HepG2 (cell line): ENCODE results near the gene B4GALT4. TPM values are rescaled to one million over a fixed set of nuclear protein-coding genes. Genes with fewer than 3 reads are reported as not detected.
A peak's percentile ranks its signal among the peaks of the same experiment; 100 is the strongest.

Experiments used
- ATAC-seq: fragments of 200-7000 bp; cut with Tn5 transposase; 3 replicates; pipeline ENCODE4 v1.9.1; 2020; ENCODE audit warnings: mild to moderate bottlenecking, moderate library complexity
- BruUV-seq: library from RNA; stranded (reverse); fragments of 400-500 nt; replicated peaks from 2 replicates; lab custom pipeline; 2021; lab: Mats Ljungman, UMichigan
- CTCF ChIA-PET: fragments of 300-600 bp; formaldehyde crosslinking; extraction: SDS; loops from one replicate; lab custom pipeline; 2021; ENCODE audit warnings: low total read pairs, inconsistent platforms, low intra/inter-chr PET ratio; lab: Yijun Ruan, JAX
- POLR2A ChIA-PET: fragments of 350-600 bp; sonication (Branson Sonifier 250); formaldehyde crosslinking; loops from one replicate; lab custom pipeline; 2020; ENCODE audit warnings: antibody characterized with exemption, inconsistent platforms; lab: Yijun Ruan, JAX
- DNase-seq: peaks from one replicate; pipeline ENCODE4 v3.0.0-alpha.2; 2015; ENCODE audit warnings: low spot score
- FAIRE-seq: peaks from 3 replicates; lab custom pipeline; 2011; peaks lifted over from hg19 to GRCh38; lab: Jason Lieb, UNC
- H2AFZ ChIP-seq: one replicate; pipeline ENCODE4 v1.6.1; 2011; ENCODE audit warnings: low read length, inconsistent platforms
- H3K27ac ChIP-seq: fragments of 300-600 bp; 3 replicates; pipeline ENCODE4 v1.8.0; 2011; ENCODE audit warnings: mixed run types, mild to moderate bottlenecking, mixed read lengths, low read length, inconsistent platforms; ENCODE audit not compliant: insufficient read depth; ENCODE audit errors: extremely low read length
- H3K27me3 ChIP-seq, 2 experiments: fragments of 200-600 bp in 1 of 2; 2 replicates in 1 of 2; 3 replicates in 1 of 2; pipeline versions ENCODE4 v1.6.0 to v1.8.0; 2011; ENCODE audit warnings: low read length in 2 of 2, mild to moderate bottlenecking in 2 of 2, moderate library complexity in 2 of 2, inconsistent platforms in 1 of 2; ENCODE audit not compliant: insufficient read depth in 2 of 2, control insufficient read depth in 1 of 2
- H3K36me3 ChIP-seq, 2 experiments: fragments of 200-600 bp in 1 of 2; replicated peaks in 1 of 2; 2 replicates in 1 of 2; 3 replicates in 1 of 2; pipeline versions ENCODE4 v1.5.1 to v1.8.0; 2011; ENCODE audit warnings: low read length in 2 of 2, inconsistent platforms in 1 of 2; ENCODE audit not compliant: insufficient read depth in 2 of 2, control insufficient read depth in 1 of 2
- H3K4me1 ChIP-seq: 2 replicates; pipeline ENCODE4 v1.5.1; 2012; ENCODE audit warnings: low read length, inconsistent platforms; ENCODE audit not compliant: insufficient read depth
- H3K4me2 ChIP-seq: 2 replicates; pipeline ENCODE4 v1.6.0; 2011; ENCODE audit warnings: low read depth, low read length, inconsistent platforms
- H3K4me3 ChIP-seq, 3 experiments: fragments of 200-600 bp in 1 of 3; sonication (generic), shearing (Covaris generic) in 1 of 3; replicated peaks in 1 of 3; 2 replicates each; pipeline ENCODE4 v1.5.1; 2011 to 2016; ENCODE audit warnings: low read length in 3 of 3, inconsistent platforms in 2 of 3, low read depth in 2 of 3, mild to moderate bottlenecking in 2 of 3, control low read depth in 1 of 3, mixed read lengths in 1 of 3; ENCODE audit not compliant: insufficient read depth in 1 of 3
- H3K79me2 ChIP-seq: one replicate; pipeline ENCODE4 v1.6.1; 2011; ENCODE audit warnings: low read length, inconsistent platforms; ENCODE audit not compliant: insufficient read depth
- H3K9ac ChIP-seq: 2 replicates; pipeline ENCODE4 v1.6.0; 2011; ENCODE audit warnings: mild to moderate bottlenecking, low read depth, low read length, inconsistent platforms; ENCODE audit not compliant: insufficient read depth
- H3K9me3 ChIP-seq: 2 replicates; pipeline ENCODE4 v1.5.1; 2012; ENCODE audit warnings: mild to moderate bottlenecking, low read length
- H4K20me1 ChIP-seq: 2 replicates; pipeline ENCODE4 v1.6.0; 2011; ENCODE audit warnings: inconsistent platforms, mild to moderate bottlenecking, low read length, moderate library complexity; ENCODE audit not compliant: insufficient read depth
- FOXK1 ChIP-seq: sonication (generic); formaldehyde crosslinking; IDR thresholded peaks from 2 replicates; pipeline ENCODE4 v1.4.0; 2020; ENCODE audit warnings: low read depth, missing genetic modification reagents, borderline replicate concordance
- HNRNPUL1 ChIP-seq: fragments of 200-400 bp; formaldehyde crosslinking; IDR thresholded peaks from 2 replicates; pipeline ENCODE4 v1.6.1; 2017; ENCODE audit warnings: low read depth, mild to moderate bottlenecking, low read length, moderate library complexity
- HOXD1 ChIP-seq: sonication (generic); formaldehyde crosslinking; IDR thresholded peaks from 2 replicates; pipeline ENCODE4 v1.5.0; 2020; ENCODE audit warnings: missing genetic modification reagents
- NFYB ChIP-seq: sonication (generic); formaldehyde crosslinking; IDR thresholded peaks from 2 replicates; pipeline ENCODE4 v1.4.0; 2020; ENCODE audit warnings: missing genetic modification reagents
- SMAD9 ChIP-seq: sonication (generic); formaldehyde crosslinking; IDR thresholded peaks from 2 replicates; pipeline ENCODE4 v1.5.1; 2020; ENCODE audit warnings: mild to moderate bottlenecking, missing genetic modification reagents
- TBX2 ChIP-seq: sonication (generic); formaldehyde crosslinking; IDR thresholded peaks from 2 replicates; pipeline ENCODE4 v1.5.0; 2020; ENCODE audit warnings: missing genetic modification reagents, mild to moderate bottlenecking, borderline replicate concordance
- THYN1 ChIP-seq: sonication (generic); formaldehyde crosslinking; IDR thresholded peaks from 2 replicates; pipeline ENCODE4 v1.8.1; 2023; ENCODE audit warnings: low read depth, mild to moderate bottlenecking, moderate library complexity, missing genetic modification reagents, borderline replicate concordance
- TOPORS ChIP-seq: sonication (generic); formaldehyde crosslinking; IDR thresholded peaks from 2 replicates; pipeline ENCODE4 v1.8.0; 2023; ENCODE audit warnings: mild to moderate bottlenecking, missing genetic modification reagents
- ZNF337 ChIP-seq: sonication (generic); formaldehyde crosslinking; IDR thresholded peaks from 2 replicates; pipeline ENCODE4 v1.5.1; 2020; ENCODE audit warnings: missing genetic modification reagents, low read depth, mild to moderate bottlenecking, borderline replicate concordance
- ZNF501 ChIP-seq: sonication (generic); formaldehyde crosslinking; IDR thresholded peaks from 2 replicates; pipeline ENCODE4 v1.5.1; 2020; ENCODE audit warnings: mild to moderate bottlenecking, moderate library complexity, missing genetic modification reagents
- ZZZ3 ChIP-seq: sonication (generic); formaldehyde crosslinking; IDR thresholded peaks from 2 replicates; pipeline ENCODE4 v1.4.0; 2020; ENCODE audit warnings: missing genetic modification reagents, mild to moderate bottlenecking, borderline replicate concordance
- WGBS: methylation state at CpG from one replicate; pipeline ENCODE4 v1.1.6; 2017; ENCODE audit warnings: low lambda C conversion rate; 5-methylcytosine and 5-hydroxymethylcytosine counted together
- in situ Hi-C: cut with HindIII; loops from 2 replicates; pipeline ENCODE4 v1.10.0; 2017; ENCODE audit warnings: low pct_unique_long_range_greater_than_20kb; ENCODE audit not compliant: extremely low pct_ligation_motif_present
- intact Hi-C: fragments of 100-400 bp; cut with micrococcal nuclease; formaldehyde crosslinking; loops from one replicate; pipeline ENCODE4 v1.10.0; 2022; ENCODE audit not compliant: unreplicated experiment
- polyA plus RNA-seq, 8 experiments: library from polyadenylated mRNA; depleted of rRNA in 3 of 8; stranded (reverse) in 7 of 8; unstranded in 1 of 8; fragments of >200 nt; fragmentation: Illumina TruSeq in 4 of 8; extraction: Trizol in 4 of 8; gene quantifications; 2 replicates each; pipeline versions ENCODE4 v1.2.1 to v1.2.3, GENCODE V29; 2011 to 2016; ENCODE audit warnings: low read depth in 4 of 8, missing spikeins in 1 of 8, mixed read lengths in 1 of 8; ENCODE audit not compliant: insufficient read depth in 1 of 8
- total RNA-seq, 5 experiments: library from RNA; depleted of rRNA; stranded (reverse); fragments of >200 nt; fragmentation: Illumina TruSeq; extraction: Trizol; gene quantifications; 2 replicates each; pipeline ENCODE4 v1.2.3, GENCODE V29; 2016; ENCODE audit warnings: low read depth in 1 of 5
- TF ChIP-seq, protein P1 (sequence below): IDR thresholded peaks from 2 replicates; pipeline ENCODE4 v1.6.1; 2016; ENCODE audit warnings: control low read depth
- TF ChIP-seq, protein P2 (sequence below): sonication (generic); formaldehyde crosslinking; IDR thresholded peaks from 2 replicates; pipeline ENCODE4 v1.4.0; 2020; ENCODE audit warnings: missing genetic modification reagents, borderline replicate concordance
- TF ChIP-seq, protein P3 (sequence below): IDR thresholded peaks from 2 replicates; pipeline ENCODE4 v1.6.1; 2016; ENCODE audit warnings: missing biosample characterization, missing genetic modification reagents, low read depth

Gene B4GALT4
- total and polyA plus RNA-seq, 2 of the 13 experiments (the other 11 are each of a cell fraction or from before 2014, with no cell fraction given): 16.9 to 29.0 TPM

DNA sequence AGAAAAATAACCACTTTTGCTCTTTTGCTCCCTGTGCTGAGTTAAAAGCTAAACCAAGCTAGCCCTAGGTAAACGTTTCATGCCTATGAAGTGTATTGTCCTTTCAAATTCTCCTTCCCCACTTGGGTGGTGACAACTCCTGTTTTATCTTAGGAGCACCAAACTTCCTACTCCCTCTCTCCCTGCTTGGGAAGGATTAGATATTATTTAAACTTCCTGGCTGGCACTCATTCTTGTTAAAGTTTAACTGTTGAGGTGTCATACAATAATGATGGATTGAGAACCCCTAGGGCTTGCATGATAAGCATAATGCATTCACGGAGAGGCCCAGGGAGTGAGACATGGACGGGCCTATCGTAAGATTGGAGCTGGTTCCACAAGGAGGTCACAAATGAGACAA is 29.5 kb downstream of the B4GALT4 start (continued):
- no peak for TF ChIP-seq NFYB (CRISPR knock-in tag)
- TF ChIP-seq, protein P1, sequence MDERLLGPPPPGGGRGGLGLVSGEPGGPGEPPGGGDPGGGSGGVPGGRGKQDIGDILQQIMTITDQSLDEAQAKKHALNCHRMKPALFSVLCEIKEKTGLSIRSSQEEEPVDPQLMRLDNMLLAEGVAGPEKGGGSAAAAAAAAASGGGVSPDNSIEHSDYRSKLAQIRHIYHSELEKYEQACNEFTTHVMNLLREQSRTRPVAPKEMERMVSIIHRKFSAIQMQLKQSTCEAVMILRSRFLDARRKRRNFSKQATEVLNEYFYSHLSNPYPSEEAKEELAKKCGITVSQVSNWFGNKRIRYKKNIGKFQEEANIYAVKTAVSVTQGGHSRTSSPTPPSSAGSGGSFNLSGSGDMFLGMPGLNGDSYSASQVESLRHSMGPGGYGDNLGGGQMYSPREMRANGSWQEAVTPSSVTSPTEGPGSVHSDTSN (CRISPR knock-in tag): no peak
- TF ChIP-seq, protein P2, sequence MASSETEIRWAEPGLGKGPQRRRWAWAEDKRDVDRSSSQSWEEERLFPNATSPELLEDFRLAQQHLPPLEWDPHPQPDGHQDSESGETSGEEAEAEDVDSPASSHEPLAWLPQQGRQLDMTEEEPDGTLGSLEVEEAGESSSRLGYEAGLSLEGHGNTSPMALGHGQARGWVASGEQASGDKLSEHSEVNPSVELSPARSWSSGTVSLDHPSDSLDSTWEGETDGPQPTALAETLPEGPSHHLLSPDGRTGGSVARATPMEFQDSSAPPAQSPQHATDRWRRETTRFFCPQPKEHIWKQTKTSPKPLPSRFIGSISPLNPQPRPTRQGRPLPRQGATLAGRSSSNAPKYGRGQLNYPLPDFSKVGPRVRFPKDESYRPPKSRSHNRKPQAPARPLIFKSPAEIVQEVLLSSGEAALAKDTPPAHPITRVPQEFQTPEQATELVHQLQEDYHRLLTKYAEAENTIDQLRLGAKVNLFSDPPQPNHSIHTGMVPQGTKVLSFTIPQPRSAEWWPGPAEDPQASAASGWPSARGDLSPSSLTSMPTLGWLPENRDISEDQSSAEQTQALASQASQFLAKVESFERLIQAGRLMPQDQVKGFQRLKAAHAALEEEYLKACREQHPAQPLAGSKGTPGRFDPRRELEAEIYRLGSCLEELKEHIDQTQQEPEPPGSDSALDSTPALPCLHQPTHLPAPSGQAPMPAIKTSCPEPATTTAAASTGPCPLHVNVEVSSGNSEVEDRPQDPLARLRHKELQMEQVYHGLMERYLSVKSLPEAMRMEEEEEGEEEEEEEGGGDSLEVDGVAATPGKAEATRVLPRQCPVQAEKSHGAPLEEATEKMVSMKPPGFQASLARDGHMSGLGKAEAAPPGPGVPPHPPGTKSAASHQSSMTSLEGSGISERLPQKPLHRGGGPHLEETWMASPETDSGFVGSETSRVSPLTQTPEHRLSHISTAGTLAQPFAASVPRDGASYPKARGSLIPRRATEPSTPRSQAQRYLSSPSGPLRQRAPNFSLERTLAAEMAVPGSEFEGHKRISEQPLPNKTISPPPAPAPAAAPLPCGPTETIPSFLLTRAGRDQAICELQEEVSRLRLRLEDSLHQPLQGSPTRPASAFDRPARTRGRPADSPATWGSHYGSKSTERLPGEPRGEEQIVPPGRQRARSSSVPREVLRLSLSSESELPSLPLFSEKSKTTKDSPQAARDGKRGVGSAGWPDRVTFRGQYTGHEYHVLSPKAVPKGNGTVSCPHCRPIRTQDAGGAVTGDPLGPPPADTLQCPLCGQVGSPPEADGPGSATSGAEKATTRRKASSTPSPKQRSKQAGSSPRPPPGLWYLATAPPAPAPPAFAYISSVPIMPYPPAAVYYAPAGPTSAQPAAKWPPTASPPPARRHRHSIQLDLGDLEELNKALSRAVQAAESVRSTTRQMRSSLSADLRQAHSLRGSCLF (CRISPR knock-in tag): no peak
- TF ChIP-seq HOXD1 (CRISPR knock-in tag): peak; percentile 86
- TF ChIP-seq HNRNPUL1: no peak

GRCh38 chr3:119207512-119207875 is 33.2 kb downstream of the B4GALT4 start:
- in situ Hi-C loops (no loop called here), intact Hi-C loops (no loop called here)
- H3K4me2 ChIP-seq: no peak overlapping the region
- ChIA-PET POLR2A (no interaction called here), CTCF (no interaction called here)
- H3K36me3 ChIP-seq: peaks cover 1 to 9% of the 10 kb centered on the region in 2 experiments; a peak in 4 of 5 replicates
- no peaks in the 10 kb centered on the region for H3K27me3 ChIP-seq
- FAIRE-seq (no peak), DNase-seq (no peak), ATAC-seq (no peak)
- no peaks in the 10 kb centered on the region for H4K20me1 ChIP-seq
- no peak overlapping the region for H2AFZ ChIP-seq
- no peaks in the 10 kb centered on the region for H3K9me3 ChIP-seq
- no peaks in the 10 kb centered on the region for H3K79me2 ChIP-seq
- no TSS peak for BruUV-seq
- peaks cover 38% of the 10 kb centered on the region for H3K4me1 ChIP-seq
- no peak overlapping the region for H3K9ac ChIP-seq
- 94% methylated on average over 3 of the region's 3 CpGs for WGBS
- H3K27ac ChIP-seq: no peak overlapping the region
- no peak overlapping the region for H3K4me3 ChIP-seq
- TF ChIP-seq SMAD9 (no peak), FOXK1 (CRISPR knock-in tag) (no peak), THYN1 (CRISPR knock-in tag) (no peak), ZZZ3 (CRISPR knock-in tag) (no peak), ZNF501 (CRISPR knock-in tag) (no peak), ZNF337 (CRISPR knock-in tag) (no peak), TBX2 (CRISPR knock-in tag) (no peak), TOPORS (CRISPR knock-in tag) (no peak)
- TF ChIP-seq, protein P3, sequence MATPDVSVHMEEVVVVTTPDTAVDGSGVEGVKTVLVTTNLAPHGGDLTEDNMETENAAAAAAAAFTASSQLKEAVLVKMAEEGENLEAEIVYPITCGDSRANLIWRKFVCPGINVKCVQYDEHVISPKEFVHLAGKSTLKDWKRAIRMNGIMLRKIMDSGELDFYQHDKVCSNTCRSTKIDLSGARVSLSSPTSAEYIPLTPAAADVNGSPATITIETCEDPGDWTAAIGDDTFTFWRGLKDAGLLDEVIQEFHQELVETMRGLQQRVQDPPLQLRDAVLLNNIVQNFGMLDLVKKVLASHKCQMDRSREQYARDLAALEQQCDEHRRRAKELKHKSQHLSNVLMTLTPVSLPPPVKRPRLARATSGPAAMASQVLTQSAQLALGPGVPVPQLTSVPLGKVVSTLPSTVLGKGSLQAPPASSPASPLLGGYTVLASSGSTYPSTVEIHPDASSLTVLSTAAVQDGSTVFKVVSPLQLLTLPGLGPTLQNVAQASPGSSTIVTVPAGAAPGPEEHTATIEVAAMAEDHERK (CRISPR knock-in tag): no peak
